Measurements from ENCODE around the gene CLDN5. TPM values are rescaled to one million over a fixed set of nuclear protein-coding genes. Genes with fewer than 3 reads are reported as not detected.

The CLDN5 gene, protein sequence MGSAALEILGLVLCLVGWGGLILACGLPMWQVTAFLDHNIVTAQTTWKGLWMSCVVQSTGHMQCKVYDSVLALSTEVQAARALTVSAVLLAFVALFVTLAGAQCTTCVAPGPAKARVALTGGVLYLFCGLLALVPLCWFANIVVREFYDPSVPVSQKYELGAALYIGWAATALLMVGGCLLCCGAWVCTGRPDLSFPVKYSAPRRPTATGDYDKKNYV
- 569 and 1,366 TPM in 2 replicates for total RNA-seq

DNA sequence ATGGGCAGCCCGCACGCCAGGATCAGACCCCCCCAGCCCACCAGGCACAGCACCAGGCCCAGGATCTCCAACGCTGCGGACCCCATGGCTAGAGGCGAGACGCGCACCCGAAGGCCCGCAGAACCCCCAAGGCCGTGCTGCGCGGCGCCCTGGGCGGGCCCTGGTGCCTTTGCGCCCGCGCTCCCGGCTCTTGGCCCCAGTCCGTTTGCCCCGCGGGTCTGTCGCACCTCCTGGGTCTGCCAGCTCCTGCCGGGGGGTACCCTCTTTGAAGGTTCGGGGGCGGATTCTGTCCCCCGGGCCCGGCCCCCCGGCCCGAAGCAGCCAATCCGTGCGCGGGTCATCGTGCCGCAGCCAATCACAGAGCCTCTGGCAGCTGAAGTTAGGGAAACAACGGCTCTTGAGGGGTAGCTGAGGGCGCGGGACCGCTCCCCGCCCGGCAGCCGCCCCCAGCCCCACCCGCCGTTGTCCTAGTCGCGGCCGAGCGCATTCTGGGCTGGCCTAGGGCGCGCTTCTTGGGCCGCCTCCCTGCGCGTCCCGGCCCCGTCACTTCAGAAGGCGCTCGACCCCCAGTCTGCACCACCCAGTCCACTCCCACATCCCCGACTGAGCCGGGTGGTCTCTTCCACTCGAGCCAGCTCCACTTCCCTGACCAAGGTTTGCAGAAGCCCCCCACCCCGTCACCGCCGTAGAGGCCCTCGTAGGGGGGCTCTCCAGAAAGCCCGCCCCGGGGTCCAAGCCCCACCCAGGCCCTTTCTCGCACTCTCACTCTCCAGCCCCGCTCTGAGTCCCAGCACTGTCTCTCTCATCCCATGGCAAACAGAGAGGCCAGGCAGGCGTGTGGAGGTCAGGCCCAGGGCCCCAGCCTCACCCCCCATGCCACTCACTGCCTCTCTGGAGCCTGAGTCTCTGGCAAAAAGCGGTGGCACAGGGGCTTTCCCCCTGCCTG lies at the start of gene CLDN5:
CLDN5 (minus strand) TSS at position 241 of the 946 bp plus-strand sequence; CDS start at position 86, 155 bp downstream.

GRCh38 chr22:19479355-19480172 lies 44.6 kb downstream of the CLDN5 start, which contains the start of gene CDC45:
Gene CDC45 (plus strand): TSS chr22:19479920. CDS start chr22:19479969, 49 bp downstream.

DNA sequence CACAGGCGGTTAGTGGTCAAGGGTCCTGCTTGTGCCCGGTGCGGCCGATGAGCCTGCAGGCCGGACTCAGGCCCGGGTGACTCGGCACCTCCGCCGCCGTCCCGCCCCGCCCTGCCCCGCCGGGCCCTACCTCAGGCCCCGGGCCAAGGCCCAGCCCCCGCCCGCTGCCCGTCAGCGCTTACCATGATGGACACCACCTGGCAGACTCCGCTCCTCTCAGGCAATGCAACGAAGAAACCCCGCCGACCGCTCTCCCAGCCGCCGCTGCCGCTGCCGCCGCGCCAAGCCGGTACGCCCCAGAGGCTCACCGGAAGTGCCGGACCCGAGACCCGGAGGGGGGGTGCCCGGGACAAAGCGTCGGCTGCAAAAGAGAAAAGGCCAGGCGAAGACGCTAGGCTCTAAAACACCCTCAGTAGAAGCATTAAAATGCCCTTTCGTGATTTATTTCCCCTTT lies 45.3 kb downstream of the CLDN5 start, which contains the start of gene UFD1:
UFD1 (minus strand) TSS at position 293 of the 454 bp plus-strand sequence; CDS start at position 185, 108 bp downstream.

Other genes with a start within 250 kb of the CLDN5 start
- gene CLTCL1, start 232.7 kb downstream of the CLDN5 start, total RNA-seq = 3.2 TPM in 2 replicates
- gene HIRA, start 92.7 kb downstream of the CLDN5 start, total RNA-seq = 15.3 and 23.3 TPM in 2 replicates
- gene MRPL40, start 91.9 kb downstream of the CLDN5 start, total RNA-seq = 32.7 and 40.3 TPM in 2 replicates
- 15.9 and 16.7 TPM in 2 replicates for gene C22orf39, start 76.7 kb downstream of the CLDN5 start, total RNA-seq
- 120 and 122 TPM in 2 replicates for gene UFD1, start 45.2 kb downstream of the CLDN5 start, total RNA-seq
- gene CDC45, start 44.5 kb downstream of the CLDN5 start, total RNA-seq = 35.1 and 55.8 TPM in 2 replicates
- 16.6 and 17.0 TPM in 2 replicates for gene SEPTIN5, start 190.1 kb upstream of the CLDN5 start, total RNA-seq
- 1.6 TPM in 1 of 2 replicates, not detected in the other for gene GP1BB, start 199.1 kb upstream of the CLDN5 start, total RNA-seq
- 1.5 and 4.2 TPM in 2 replicates for gene TBX1, start 236.4 kb upstream of the CLDN5 start, total RNA-seq

Data from epithelial cell of umbilical artery (primary cell).